ENCODE data around the gene GRIK4. TPM values are rescaled to one million over a fixed set of nuclear protein-coding genes. Genes with fewer than 3 reads are reported as not detected.

GRIK4 gene
- total RNA-seq, 2 experiments from 2014 or later = not detected

DNA sequence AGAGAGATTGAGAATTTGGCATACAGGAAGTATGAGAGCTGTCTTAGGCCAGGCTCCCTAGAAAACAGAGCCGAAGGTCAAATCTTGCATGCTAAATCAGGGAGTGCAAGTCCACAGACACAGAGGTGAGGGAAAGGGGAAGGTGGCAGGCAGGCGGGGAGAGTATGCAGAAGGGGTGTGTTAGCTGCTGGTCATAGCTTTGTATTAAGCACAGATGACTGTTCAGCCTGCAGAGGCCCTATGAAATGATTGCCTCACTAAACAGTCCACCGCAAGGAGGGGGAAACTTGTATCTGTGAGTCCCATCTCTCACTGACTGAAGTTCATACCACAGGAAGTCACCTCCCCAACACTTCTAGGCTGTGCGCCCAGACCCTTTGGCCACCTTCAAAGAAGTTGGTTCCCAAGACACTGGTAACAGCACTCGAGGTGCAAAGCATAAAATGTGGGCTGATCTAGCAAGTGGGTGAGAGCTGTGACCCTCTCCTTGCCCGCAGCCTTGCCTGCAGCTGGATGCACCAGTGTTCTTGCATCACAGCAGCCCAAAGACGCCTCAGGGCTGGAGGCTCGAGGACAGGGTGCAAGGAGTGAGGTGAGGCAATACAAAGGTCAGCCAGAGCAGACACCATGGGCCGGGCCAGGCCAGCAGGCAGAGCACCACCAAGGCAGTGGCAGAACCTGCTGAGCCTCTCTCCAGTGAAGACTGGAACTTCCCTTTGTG lies 397.1 kb downstream of the GRIK4 start:
- no peak overlapping the region for H3K4me3 ChIP-seq (ENCODE audit: low read length)
- DNase-seq (peak in 2 of 14 experiments; percentile 14 to 27), ATAC-seq (ENCODE audit: poor library complexity) (no peak)
- H3K36me3 ChIP-seq (ENCODE audit: insufficient read depth, low read length) = no peaks in the 10 kb centered on the region
- no peak overlapping the region for H3K4me3 Mint-ChIP-seq
- H3K9me3 ChIP-seq (ENCODE audit: control insufficient read depth in 1 of 2, insufficient read depth in 1 of 2, low read length in 2 of 2) = no peaks in the 10 kb centered on the region
- no peaks in the 10 kb centered on the region for H3K4me1 Mint-ChIP-seq (ENCODE audit: low read depth)
- H3K36me3 Mint-ChIP-seq (ENCODE audit: low read depth) = no peaks in the 10 kb centered on the region
- no peaks in the 10 kb centered on the region for H3K9me3 Mint-ChIP-seq
- peaks cover 31% of the 10 kb centered on the region for H3K27me3 Mint-ChIP-seq
- TF ChIP-seq, protein P1, sequence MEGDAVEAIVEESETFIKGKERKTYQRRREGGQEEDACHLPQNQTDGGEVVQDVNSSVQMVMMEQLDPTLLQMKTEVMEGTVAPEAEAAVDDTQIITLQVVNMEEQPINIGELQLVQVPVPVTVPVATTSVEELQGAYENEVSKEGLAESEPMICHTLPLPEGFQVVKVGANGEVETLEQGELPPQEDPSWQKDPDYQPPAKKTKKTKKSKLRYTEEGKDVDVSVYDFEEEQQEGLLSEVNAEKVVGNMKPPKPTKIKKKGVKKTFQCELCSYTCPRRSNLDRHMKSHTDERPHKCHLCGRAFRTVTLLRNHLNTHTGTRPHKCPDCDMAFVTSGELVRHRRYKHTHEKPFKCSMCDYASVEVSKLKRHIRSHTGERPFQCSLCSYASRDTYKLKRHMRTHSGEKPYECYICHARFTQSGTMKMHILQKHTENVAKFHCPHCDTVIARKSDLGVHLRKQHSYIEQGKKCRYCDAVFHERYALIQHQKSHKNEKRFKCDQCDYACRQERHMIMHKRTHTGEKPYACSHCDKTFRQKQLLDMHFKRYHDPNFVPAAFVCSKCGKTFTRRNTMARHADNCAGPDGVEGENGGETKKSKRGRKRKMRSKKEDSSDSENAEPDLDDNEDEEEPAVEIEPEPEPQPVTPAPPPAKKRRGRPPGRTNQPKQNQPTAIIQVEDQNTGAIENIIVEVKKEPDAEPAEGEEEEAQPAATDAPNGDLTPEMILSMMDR (IDR thresholded peaks at IDR 0.05) = no peak
- ChIA-PET POLR2A (no interaction called here), CTCF (no interaction called here)
- H3K27ac Mint-ChIP-seq = no peak overlapping the region
- intact Hi-C loops (cut with DNase I, micrococcal nuclease) = no loop called here
- H3K27ac ChIP-seq (ENCODE audit: low read depth in 1 of 2, low read length in 2 of 2) = no peak overlapping the region
- no peaks in the 10 kb centered on the region for H3K27me3 ChIP-seq (ENCODE audit: control insufficient read depth in 1 of 2, insufficient read depth in 2 of 2, low read length in 2 of 2)
- H3K4me1 ChIP-seq (ENCODE audit: insufficient read depth, low read length) = no peaks in the 10 kb centered on the region

DNA sequence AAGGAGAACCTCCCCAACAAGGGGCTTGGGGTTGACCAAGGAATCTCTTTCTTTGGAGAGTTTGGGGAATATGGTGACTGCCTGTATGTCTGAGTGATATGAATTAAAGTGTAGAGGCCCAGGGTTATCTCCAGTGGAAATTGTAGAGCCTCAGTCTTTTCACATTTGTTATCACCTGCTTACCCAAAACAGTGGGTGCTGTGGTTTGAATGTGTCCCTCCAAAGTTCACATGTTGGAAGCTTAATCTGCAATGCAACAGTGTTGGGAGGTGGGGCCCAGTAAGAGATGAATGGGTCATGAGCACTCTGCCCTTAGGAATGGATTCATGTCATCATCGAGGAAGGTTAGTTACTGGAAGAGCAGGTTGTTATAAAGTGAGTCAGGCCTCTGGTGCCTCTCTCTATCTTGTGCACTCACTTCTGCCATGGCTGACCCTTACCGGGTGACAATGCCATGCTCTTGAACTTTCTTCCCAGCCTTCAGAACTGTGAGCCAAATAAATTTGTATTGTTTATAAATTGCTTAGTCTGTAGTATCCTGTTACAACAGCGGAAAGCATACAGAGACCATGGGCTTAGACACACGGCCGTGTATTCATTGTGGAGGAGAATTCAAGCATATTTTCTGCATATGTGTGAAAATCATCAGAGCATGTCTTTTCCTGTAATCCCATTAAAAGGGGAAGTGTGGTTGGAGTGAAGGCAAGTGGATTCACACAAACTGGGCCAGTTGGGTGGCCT lies 398.3 kb downstream of the GRIK4 start:
- ATAC-seq (ENCODE audit: poor library complexity) (no peak), DNase-seq (no peak)
- intact Hi-C loops (cut with DNase I, micrococcal nuclease) = no loop called here
- peaks cover 39% of the 10 kb centered on the region for H3K27me3 Mint-ChIP-seq
- Histone ChIP-seq H3K27me3 (ENCODE audit: control insufficient read depth in 1 of 2, insufficient read depth in 2 of 2, low read length in 2 of 2) (no peaks in the 10 kb centered on the region), H3K4me3 (ENCODE audit: low read length) (no peak overlapping the region), H3K9me3 (ENCODE audit: control insufficient read depth in 1 of 2, insufficient read depth in 1 of 2, low read length in 2 of 2) (no peaks in the 10 kb centered on the region), H3K36me3 (ENCODE audit: insufficient read depth, low read length) (no peaks in the 10 kb centered on the region), H3K4me1 (ENCODE audit: insufficient read depth, low read length) (no peaks in the 10 kb centered on the region), H3K27ac (ENCODE audit: low read depth in 1 of 2, low read length in 2 of 2) (no peak overlapping the region)
- H3K9me3 Mint-ChIP-seq = no peaks in the 10 kb centered on the region
- ChIA-PET CTCF (no interaction called here), POLR2A (no interaction called here)
- no peak overlapping the region for H3K4me3 Mint-ChIP-seq
- TF ChIP-seq, protein P1 (IDR thresholded peaks at IDR 0.05) = no peak
- no peaks in the 10 kb centered on the region for H3K4me1 Mint-ChIP-seq (ENCODE audit: low read depth)
- H3K36me3 Mint-ChIP-seq (ENCODE audit: low read depth) = no peaks in the 10 kb centered on the region
- H3K27ac Mint-ChIP-seq = no peak overlapping the region

DNA sequence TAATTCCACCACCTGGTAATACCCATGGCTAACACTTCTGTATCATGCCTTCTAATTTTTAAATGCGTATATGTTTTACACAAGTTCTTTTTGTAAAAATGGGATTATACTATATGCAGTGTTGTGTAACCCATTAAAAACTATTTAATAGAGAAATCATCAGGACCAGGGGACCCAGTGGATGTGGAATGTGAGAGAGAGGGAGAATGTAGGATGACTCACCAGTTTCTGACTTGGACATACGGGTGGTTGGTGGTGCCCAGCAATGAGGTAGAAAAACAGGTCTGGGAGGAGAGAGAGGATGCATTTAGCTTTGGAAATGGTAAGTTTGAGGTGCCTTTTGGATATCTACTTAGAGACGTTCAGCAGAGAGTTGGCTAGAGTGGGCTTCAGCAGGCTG lies 400.4 kb downstream of the GRIK4 start:
- DNase-seq = no peak
- Histone ChIP-seq H3K4me3 (ENCODE audit: low read length) (no peak overlapping the region), H3K27me3 (ENCODE audit: control insufficient read depth in 1 of 2, insufficient read depth in 2 of 2, low read length in 2 of 2) (no peaks in the 10 kb centered on the region), H3K27ac (ENCODE audit: low read depth in 1 of 2, low read length in 2 of 2) (no peak overlapping the region), H3K9me3 (ENCODE audit: control insufficient read depth in 1 of 2, insufficient read depth in 1 of 2, low read length in 2 of 2) (no peaks in the 10 kb centered on the region), H3K4me1 (ENCODE audit: insufficient read depth, low read length) (no peaks in the 10 kb centered on the region), H3K36me3 (ENCODE audit: insufficient read depth, low read length) (no peaks in the 10 kb centered on the region)
- TF ChIP-seq, protein P1 (IDR thresholded peaks at IDR 0.05) = no peak
- Mint-ChIP-seq H3K4me3 (no peak overlapping the region), H3K9me3 (no peaks in the 10 kb centered on the region), H3K36me3 (ENCODE audit: low read depth) (no peaks in the 10 kb centered on the region), H3K27me3 (peaks cover 32% of the 10 kb centered on the region), H3K4me1 (ENCODE audit: low read depth) (no peaks in the 10 kb centered on the region), H3K27ac (no peak overlapping the region)
- ATAC-seq (ENCODE audit: poor library complexity) = no peak
- intact Hi-C loops (cut with DNase I, micrococcal nuclease) = no loop called here
- ChIA-PET POLR2A (no interaction called here), CTCF (no interaction called here)

Data from CD4-positive, alpha-beta T cell (primary cell).